ENCODE data around the gene CDH2. TPM values are rescaled to one million over a fixed set of nuclear protein-coding genes. Genes with fewer than 3 reads are reported as not detected.

CDH2 gene
- total RNA-seq, 5 donors from 2014 or later (not counting 1 experiment from before 2014, with no cell fraction given) = 0.16 to 0.76 (median 0.33) TPM; not detected in 1

DNA sequence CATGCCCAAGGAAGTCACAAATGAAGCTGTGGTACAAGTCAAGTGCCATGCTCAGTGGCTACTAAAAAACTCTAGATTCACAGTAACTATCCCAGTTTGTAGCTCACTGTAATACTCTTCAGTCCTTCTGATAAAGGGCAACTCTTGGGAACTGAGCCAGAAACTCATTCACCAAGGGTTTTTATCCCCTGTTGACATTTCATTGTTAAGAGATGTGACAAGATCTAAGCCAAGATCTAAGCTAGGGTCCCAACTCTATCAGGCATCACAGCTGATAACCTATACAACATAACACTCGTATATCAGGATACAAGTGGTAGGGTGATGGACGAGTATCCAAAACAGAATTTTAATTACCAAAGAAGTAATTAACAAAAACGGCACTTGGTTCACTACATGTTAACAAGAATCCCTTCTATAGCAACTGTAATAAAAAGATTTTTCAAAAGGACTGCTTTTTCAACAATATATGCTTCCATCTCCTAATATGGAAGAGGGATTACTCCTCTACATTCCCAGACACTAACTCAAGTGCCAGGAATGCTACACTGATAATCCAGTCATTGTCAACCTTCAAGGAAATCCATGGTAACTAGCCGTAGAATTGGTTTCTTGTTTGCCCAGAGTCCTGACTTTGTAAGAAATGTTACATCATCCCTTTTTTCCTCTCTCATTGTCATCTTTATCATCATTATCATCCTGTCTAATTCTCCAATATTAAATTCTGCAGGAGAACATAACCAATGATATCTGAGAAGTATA lies 111.7 kb downstream of the CDH2 start:
- Mint-ChIP-seq H3K4me3 (no peak overlapping the region), H3K27me3 (no peaks in the 10 kb centered on the region), H3K9me3 (peaks cover 4 to 22% (median 17%) of the 10 kb centered on the region in 3 donors), H3K4me1 (no peaks in the 10 kb centered on the region), H3K27ac (no peak overlapping the region), H3K36me3 (no peaks in the 10 kb centered on the region)
- ChIA-PET CTCF (no interaction called here), POLR2A (no interaction called here)
- no peak overlapping the region for H3K4me3 ChIP-seq (ENCODE audit: control insufficient read depth in 1 of 2, extremely low read depth in 1 of 2, low read length in 1 of 2)
- H3K36me3 ChIP-seq (ENCODE audit: control insufficient read depth in 2 of 2, extremely low read depth in 1 of 2, insufficient read depth in 1 of 2, low read length in 1 of 2) = no peaks in the 10 kb centered on the region
- H3K27me3 ChIP-seq (replicated peaks in 1 of 2; ENCODE audit: control insufficient read depth in 2 of 2, extremely low read depth in 1 of 2, insufficient read depth in 2 of 2, low read length in 1 of 2) = no peaks in the 10 kb centered on the region
- H3K27ac ChIP-seq (ENCODE audit: low read length) = no peak overlapping the region
- no CpG with 5 or more reads among the region's 4 CpGs for WGBS (ENCODE audit: insufficient coverage)
- ATAC-seq (replicated peaks in 1 of 4) (no peak), DNase-seq (no peak)
- no peaks in the 10 kb centered on the region for H3K4me1 ChIP-seq (ENCODE audit: control insufficient read depth in 1 of 2, extremely low read depth in 1 of 2, insufficient read depth in 2 of 2, low read length in 2 of 2)
- H3K9me3 ChIP-seq = no peaks in the 10 kb centered on the region

DNA sequence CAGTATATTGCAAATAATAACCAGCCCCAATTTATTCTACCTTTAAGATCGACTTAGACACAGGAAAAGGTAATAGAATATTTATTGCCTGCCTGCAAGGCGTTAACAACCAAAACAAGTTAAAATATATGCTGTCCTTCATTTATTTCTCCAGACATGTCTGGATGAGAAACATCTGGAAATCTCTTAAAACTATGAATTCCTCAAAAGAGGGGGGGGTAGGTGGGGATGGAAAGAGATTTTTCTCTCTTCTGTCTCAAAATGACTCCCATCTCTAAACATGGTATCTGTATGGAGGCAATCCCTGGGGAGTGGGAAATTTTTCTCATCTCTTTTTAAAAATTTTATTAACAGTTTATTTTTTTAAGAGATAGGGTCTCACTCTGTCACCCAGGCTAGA lies 113.0 kb downstream of the CDH2 start:
- no CpG with 5 or more reads among the region's 2 CpGs for whole genome bisulfite sequencing (ENCODE audit: insufficient coverage)
- Histone ChIP-seq H3K36me3 (ENCODE audit: control insufficient read depth in 2 of 2, extremely low read depth in 1 of 2, insufficient read depth in 1 of 2, low read length in 1 of 2) (no peaks in the 10 kb centered on the region), H3K4me1 (ENCODE audit: control insufficient read depth in 1 of 2, extremely low read depth in 1 of 2, insufficient read depth in 2 of 2, low read length in 2 of 2) (no peaks in the 10 kb centered on the region), H3K4me3 (ENCODE audit: control insufficient read depth in 1 of 2, extremely low read depth in 1 of 2, low read length in 1 of 2) (no peak overlapping the region), H3K27me3 (replicated peaks in 1 of 2; ENCODE audit: control insufficient read depth in 2 of 2, extremely low read depth in 1 of 2, insufficient read depth in 2 of 2, low read length in 1 of 2) (no peaks in the 10 kb centered on the region), H3K27ac (ENCODE audit: low read length) (no peak overlapping the region), H3K9me3 (no peaks in the 10 kb centered on the region)
- H3K27me3 Mint-ChIP-seq = no peaks in the 10 kb centered on the region
- no peak for DNase-seq
- no peak for ATAC-seq (replicated peaks in 1 of 4)
- no peaks in the 10 kb centered on the region for H3K36me3 Mint-ChIP-seq
- peaks cover 4 to 27% (median 16%) of the 10 kb centered on the region in 3 donors for H3K9me3 Mint-ChIP-seq
- H3K27ac Mint-ChIP-seq = no peak overlapping the region
- ChIA-PET CTCF (no interaction called here), POLR2A (no interaction called here)
- no peaks in the 10 kb centered on the region for H3K4me1 Mint-ChIP-seq
- no peak overlapping the region for H3K4me3 Mint-ChIP-seq

DNA sequence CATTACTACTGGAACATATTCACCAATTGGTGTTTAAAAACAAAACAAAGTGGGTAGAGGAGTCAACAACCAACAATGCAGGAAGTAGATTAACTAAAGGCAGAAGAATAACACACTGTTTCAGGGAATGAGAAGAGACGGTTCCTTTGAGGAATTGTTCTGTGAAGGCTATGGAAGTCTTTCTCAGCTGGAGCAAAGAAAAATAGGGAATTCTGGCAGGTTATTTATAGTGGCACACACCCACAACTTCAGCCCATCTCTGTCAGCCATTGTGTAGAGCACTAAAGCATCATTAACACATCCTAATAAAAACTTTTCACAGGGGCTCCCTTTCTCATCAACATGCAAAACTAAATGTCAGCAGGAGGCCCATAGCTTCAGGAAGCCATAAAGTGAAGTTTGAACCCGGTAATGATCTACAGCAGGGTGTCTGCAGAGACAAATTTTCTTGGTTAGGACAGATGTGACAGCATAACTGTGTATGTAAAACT lies 113.6 kb downstream of the CDH2 start:
- Mint-ChIP-seq H3K9me3 (peaks cover 4 to 32% (median 16%) of the 10 kb centered on the region in 3 donors), H3K36me3 (no peaks in the 10 kb centered on the region), H3K4me3 (no peak overlapping the region), H3K27ac (no peak overlapping the region), H3K4me1 (no peaks in the 10 kb centered on the region), H3K27me3 (no peaks in the 10 kb centered on the region)
- H3K27me3 ChIP-seq (replicated peaks in 1 of 2; ENCODE audit: control insufficient read depth in 2 of 2, extremely low read depth in 1 of 2, insufficient read depth in 2 of 2, low read length in 1 of 2) = no peaks in the 10 kb centered on the region
- H3K4me3 ChIP-seq (ENCODE audit: control insufficient read depth in 1 of 2, extremely low read depth in 1 of 2, low read length in 1 of 2) = no peak overlapping the region
- WGBS (ENCODE audit: insufficient coverage) = no CpG with 5 or more reads among the region's 2 CpGs
- ChIA-PET CTCF (no interaction called here), POLR2A (no interaction called here)
- ATAC-seq (replicated peaks in 1 of 4) = no peak
- H3K36me3 ChIP-seq (ENCODE audit: control insufficient read depth in 2 of 2, extremely low read depth in 1 of 2, insufficient read depth in 1 of 2, low read length in 1 of 2) = no peaks in the 10 kb centered on the region
- no peak for DNase-seq
- no peak overlapping the region for H3K27ac ChIP-seq (ENCODE audit: low read length)
- no peaks in the 10 kb centered on the region for H3K9me3 ChIP-seq
- H3K4me1 ChIP-seq (ENCODE audit: control insufficient read depth in 1 of 2, extremely low read depth in 1 of 2, insufficient read depth in 2 of 2, low read length in 2 of 2) = no peaks in the 10 kb centered on the region

DNA sequence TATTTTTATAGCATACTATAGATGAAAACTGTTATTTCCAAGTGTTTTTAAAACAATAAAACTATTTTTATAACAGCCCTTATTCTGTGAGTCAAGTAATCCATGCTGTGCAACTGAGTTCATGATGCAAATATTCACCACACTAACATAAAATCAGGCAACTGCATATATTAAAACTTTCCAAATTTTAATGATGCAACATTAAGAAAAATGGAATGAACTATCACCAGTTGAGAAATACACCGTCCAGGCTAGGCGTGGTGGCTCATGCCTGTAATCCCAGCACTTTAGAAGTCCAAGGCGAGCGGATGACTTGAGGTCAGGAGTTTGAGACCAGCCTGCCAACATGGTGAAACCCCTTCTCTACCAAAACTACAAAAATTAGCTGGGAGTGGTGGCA lies 114.5 kb downstream of the CDH2 start:
- Mint-ChIP-seq H3K27ac (no peak overlapping the region), H3K4me3 (no peak overlapping the region), H3K9me3 (peaks cover 3 to 28% (median 16%) of the 10 kb centered on the region in 3 donors), H3K4me1 (no peaks in the 10 kb centered on the region), H3K36me3 (no peaks in the 10 kb centered on the region), H3K27me3 (no peaks in the 10 kb centered on the region)
- no CpG with 5 or more reads among the region's 4 CpGs for WGBS (ENCODE audit: insufficient coverage)
- no peak for DNase-seq
- Histone ChIP-seq H3K4me3 (ENCODE audit: control insufficient read depth in 1 of 2, extremely low read depth in 1 of 2, low read length in 1 of 2) (no peak overlapping the region), H3K36me3 (ENCODE audit: control insufficient read depth in 2 of 2, extremely low read depth in 1 of 2, insufficient read depth in 1 of 2, low read length in 1 of 2) (no peaks in the 10 kb centered on the region), H3K27ac (ENCODE audit: low read length) (no peak overlapping the region), H3K9me3 (no peaks in the 10 kb centered on the region), H3K27me3 (replicated peaks in 1 of 2; ENCODE audit: control insufficient read depth in 2 of 2, extremely low read depth in 1 of 2, insufficient read depth in 2 of 2, low read length in 1 of 2) (no peaks in the 10 kb centered on the region), H3K4me1 (ENCODE audit: control insufficient read depth in 1 of 2, extremely low read depth in 1 of 2, insufficient read depth in 2 of 2, low read length in 2 of 2) (no peaks in the 10 kb centered on the region)
- ATAC-seq (replicated peaks in 1 of 4) = no peak
- POLR2A ChIA-PET = no interaction called here
- CTCF ChIA-PET = no interaction called here

DNA sequence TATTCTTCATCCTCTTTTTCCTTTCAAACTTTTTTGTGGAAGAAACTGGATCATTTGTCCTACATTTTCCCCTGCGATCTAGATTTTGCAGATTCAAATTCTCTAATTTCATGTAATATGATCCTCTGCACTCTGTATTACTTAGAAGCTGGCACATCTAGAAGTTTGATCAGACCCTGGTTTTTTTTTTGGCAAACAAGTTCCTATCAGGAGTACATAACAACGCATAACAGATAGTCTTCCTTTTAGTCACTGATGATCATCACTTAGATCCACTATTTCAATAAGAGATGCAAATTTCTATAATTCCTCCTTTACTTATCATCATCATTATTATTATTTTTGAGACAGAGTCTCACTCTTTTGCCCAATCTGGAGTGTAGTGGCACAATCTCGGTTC lies 117.1 kb downstream of the CDH2 start:
- WGBS (ENCODE audit: insufficient coverage) = no CpG with 5 or more reads among the region's 3 CpGs
- H3K27ac Mint-ChIP-seq = no peak overlapping the region
- POLR2A ChIA-PET = no interaction called here

GRCh38 chr18:28050545-28050944 lies 126.4 kb downstream of the CDH2 start:
- no peaks in the 10 kb centered on the region for H3K27me3 Mint-ChIP-seq
- Histone ChIP-seq H3K9me3 (no peaks in the 10 kb centered on the region), H3K4me3 (ENCODE audit: control insufficient read depth in 1 of 2, extremely low read depth in 1 of 2, low read length in 1 of 2) (no peak overlapping the region), H3K27me3 (replicated peaks in 1 of 2; ENCODE audit: control insufficient read depth in 2 of 2, extremely low read depth in 1 of 2, insufficient read depth in 2 of 2, low read length in 1 of 2) (no peaks in the 10 kb centered on the region), H3K36me3 (ENCODE audit: control insufficient read depth in 2 of 2, extremely low read depth in 1 of 2, insufficient read depth in 1 of 2, low read length in 1 of 2) (no peaks in the 10 kb centered on the region), H3K4me1 (ENCODE audit: control insufficient read depth in 1 of 2, extremely low read depth in 1 of 2, insufficient read depth in 2 of 2, low read length in 2 of 2) (no peaks in the 10 kb centered on the region), H3K27ac (ENCODE audit: low read length) (no peak overlapping the region)
- ATAC-seq (replicated peaks in 1 of 4) (no peak), DNase-seq (no peak)
- ChIA-PET CTCF (no interaction called here), POLR2A (no interaction called here)
- peaks cover 0 to 19% (median 6%) of the 10 kb centered on the region in 3 donors for H3K9me3 Mint-ChIP-seq
- H3K4me1 Mint-ChIP-seq = no peaks in the 10 kb centered on the region
- H3K36me3 Mint-ChIP-seq = no peaks in the 10 kb centered on the region
- H3K27ac Mint-ChIP-seq = no peak overlapping the region
- no peak overlapping the region for H3K4me3 Mint-ChIP-seq

More for the DNA sequence above, 117.1 kb downstream of the CDH2 start:
- CTCF ChIA-PET = no interaction called here
- Histone ChIP-seq H3K4me1 (ENCODE audit: control insufficient read depth in 1 of 2, extremely low read depth in 1 of 2, insufficient read depth in 2 of 2, low read length in 2 of 2) (no peaks in the 10 kb centered on the region), H3K36me3 (ENCODE audit: control insufficient read depth in 2 of 2, extremely low read depth in 1 of 2, insufficient read depth in 1 of 2, low read length in 1 of 2) (no peaks in the 10 kb centered on the region), H3K27ac (ENCODE audit: low read length) (no peak overlapping the region), H3K9me3 (no peaks in the 10 kb centered on the region), H3K27me3 (replicated peaks in 1 of 2; ENCODE audit: control insufficient read depth in 2 of 2, extremely low read depth in 1 of 2, insufficient read depth in 2 of 2, low read length in 1 of 2) (no peaks in the 10 kb centered on the region), H3K4me3 (ENCODE audit: control insufficient read depth in 1 of 2, extremely low read depth in 1 of 2, low read length in 1 of 2) (no peak overlapping the region)
- DNase-seq = no peak
- Mint-ChIP-seq H3K4me3 (no peak overlapping the region), H3K9me3 (peaks cover 0 to 28% (median 11%) of the 10 kb centered on the region in 3 donors), H3K36me3 (no peaks in the 10 kb centered on the region), H3K4me1 (no peaks in the 10 kb centered on the region), H3K27me3 (no peaks in the 10 kb centered on the region)
- ATAC-seq (replicated peaks in 1 of 4) = no peak

Data from T-cell (primary cell).